IPS DF 6.9 (cell line): Measurements from ENCODE around the gene CLDN12.

Experiments used
- DNase-seq: peaks from one replicate; pipeline ENCODE4 v3.0.0-alpha.2; 2013; ENCODE audit warnings: low read depth, low spot score
- H3K27ac ChIP-seq: one replicate; pipeline ENCODE4 v1.5.1; 2013; ENCODE audit warnings: low read length, control low read depth
- H3K27me3 ChIP-seq: 2 replicates; pipeline ENCODE4 v1.6.1; 2013; ENCODE audit warnings: mild to moderate bottlenecking, low read length; ENCODE audit not compliant: control insufficient read depth, insufficient read depth
- H3K36me3 ChIP-seq: 2 replicates; pipeline ENCODE4 v1.6.1; 2013; ENCODE audit warnings: low read length; ENCODE audit not compliant: control insufficient read depth, insufficient read depth
- H3K4me1 ChIP-seq: 2 replicates; pipeline ENCODE4 v1.6.1; 2013; ENCODE audit warnings: low read length; ENCODE audit not compliant: control insufficient read depth, insufficient read depth
- H3K4me3 ChIP-seq: 2 replicates; pipeline ENCODE4 v1.5.1; 2013; ENCODE audit warnings: mild to moderate bottlenecking, low read length
- H3K9me3 ChIP-seq: 2 replicates; pipeline ENCODE4 v1.6.1; 2013; ENCODE audit warnings: low read length, inconsistent platforms; ENCODE audit not compliant: control insufficient read depth, insufficient read depth
- WGBS: extraction: QIAGEN DNeasy Blood & Tissue Kit; methylation state at CpG from one replicate; pipeline ENCODE4 v1.1.7; 2013; ENCODE audit warnings: mixed read lengths, missing lambda C conversion rate; ENCODE audit not compliant: insufficient read length, insufficient coverage; 5-methylcytosine and 5-hydroxymethylcytosine counted together

Gene CLDN12

GRCh38 chr7:90403174-90404113 lies at the start of gene CLDN12:
TSS of gene CLDN12 (plus strand) at chr7:90403461. CDS start at chr7:90412677, 9,216 bp downstream.
- DNase-seq, result peak; percentile 94
- Histone ChIP-seq H3K27ac (no peak within 1 kb of the TSS), H3K4me3 (peak within 1 kb of the TSS; percentile 62; the same call in 1 of the 2 replicates), H3K9me3 (no peaks in the 10 kb centered on the region), H3K4me1 (no peaks in the 10 kb centered on the region), H3K36me3 (peaks cover 2% of the 10 kb centered on the region; the same call in 1 of the 2 replicates), H3K27me3 (no peaks in the 10 kb centered on the region; the same call in 1 of the 2 replicates)
- no CpG with 5 or more reads among the region's 35 CpGs for WGBS

GRCh38 chr7:90383422-90383821 lies 19.8 kb upstream of the CLDN12 start:
- no peaks in the 10 kb centered on the region for H3K9me3 ChIP-seq
- DNase-seq, result no peak

GRCh38 chr7:90383861-90384260 lies 19.4 kb upstream of the CLDN12 start:
- no peak for DNase-seq
- Histone ChIP-seq H3K4me3 (no peak overlapping the region), H3K27me3 (no peaks in the 10 kb centered on the region), H3K36me3 (no peaks in the 10 kb centered on the region), H3K27ac (no peak overlapping the region), H3K9me3 (no peaks in the 10 kb centered on the region), H3K4me1 (no peaks in the 10 kb centered on the region)
- whole genome bisulfite sequencing, result no CpG with 5 or more reads among the region's 3 CpGs

More at GRCh38 chr7:90383422-90383821, 19.8 kb upstream of the CLDN12 start:
- Histone ChIP-seq H3K36me3 (no peaks in the 10 kb centered on the region), H3K4me1 (no peaks in the 10 kb centered on the region), H3K27ac (no peak overlapping the region), H3K27me3 (no peaks in the 10 kb centered on the region), H3K4me3 (no peak overlapping the region)
- WGBS, result no CpG with 5 or more reads among the region's 1 CpG

GRCh38 chr7:90384433-90384832 lies 18.8 kb upstream of the CLDN12 start:
- Histone ChIP-seq H3K4me1 (no peaks in the 10 kb centered on the region), H3K9me3 (no peaks in the 10 kb centered on the region), H3K4me3 (no peak overlapping the region), H3K36me3 (no peaks in the 10 kb centered on the region), H3K27ac (no peak overlapping the region), H3K27me3 (no peaks in the 10 kb centered on the region)
- no peak for DNase-seq

- Histone ChIP-seq H3K9me3 (no peaks in the 10 kb centered on the region), H3K4me3 (no peak overlapping the region), H3K27ac (no peak overlapping the region), H3K4me1 (no peaks in the 10 kb centered on the region), H3K36me3 (no peaks in the 10 kb centered on the region), H3K27me3 (no peaks in the 10 kb centered on the region)
- WGBS, result no CpG with 5 or more reads among the region's 2 CpGs
- no peak for DNase-seq
Observed at GRCh38 chr7:90387470-90388240, 15.6 kb upstream of the CLDN12 start.

GRCh38 chr7:90390926-90391325 lies 12.3 kb upstream of the CLDN12 start:
- no peaks in the 10 kb centered on the region for H3K9me3 ChIP-seq
- no peak for DNase-seq
- no peak overlapping the region for H3K27ac ChIP-seq
- H3K27me3 ChIP-seq, result no peaks in the 10 kb centered on the region
- H3K4me1 ChIP-seq, result no peaks in the 10 kb centered on the region
- no peak overlapping the region for H3K4me3 ChIP-seq
- H3K36me3 ChIP-seq, result no peaks in the 10 kb centered on the region

- Histone ChIP-seq H3K4me1 (no peaks in the 10 kb centered on the region), H3K27ac (no peak overlapping the region), H3K9me3 (no peaks in the 10 kb centered on the region), H3K36me3 (no peaks in the 10 kb centered on the region), H3K27me3 (no peaks in the 10 kb centered on the region), H3K4me3 (no peak overlapping the region)
- WGBS, result no CpG with 5 or more reads among the region's 5 CpGs
- no peak for DNase-seq
Observed at GRCh38 chr7:90391488-90391887, 11.8 kb upstream of the CLDN12 start.

GRCh38 chr7:90396420-90396819 lies 6.8 kb upstream of the CLDN12 start:
- DNase-seq, result no peak
- no peaks in the 10 kb centered on the region for H3K36me3 ChIP-seq
- H3K27me3 ChIP-seq, result no peaks in the 10 kb centered on the region
- H3K9me3 ChIP-seq, result no peaks in the 10 kb centered on the region
- no peak overlapping the region for H3K4me3 ChIP-seq
- H3K4me1 ChIP-seq, result no peaks in the 10 kb centered on the region
- no peak overlapping the region for H3K27ac ChIP-seq
- WGBS, result no CpG with 5 or more reads among the region's 4 CpGs

- WGBS, result no CpG with 5 or more reads among the region's 4 CpGs
- Histone ChIP-seq H3K4me3 (no peak overlapping the region), H3K27me3 (no peaks in the 10 kb centered on the region; the same call in 1 of the 2 replicates), H3K36me3 (no peaks in the 10 kb centered on the region), H3K9me3 (no peaks in the 10 kb centered on the region), H3K27ac (no peak overlapping the region), H3K4me1 (no peaks in the 10 kb centered on the region)
- DNase-seq, result no peak
Observed at GRCh38 chr7:90401989-90402388, 1.3 kb upstream of the CLDN12 start.

GRCh38 chr7:90402785-90403173 lies 482 bp upstream of the CLDN12 start:
- DNase-seq, result no peak
- Histone ChIP-seq H3K4me3 (peak overlapping the region; percentile 62; the same call in 1 of the 2 replicates), H3K4me1 (no peaks in the 10 kb centered on the region), H3K27me3 (no peaks in the 10 kb centered on the region; the same call in 1 of the 2 replicates), H3K27ac (no peak overlapping the region), H3K9me3 (no peaks in the 10 kb centered on the region), H3K36me3 (peaks cover 2% of the 10 kb centered on the region; the same call in 1 of the 2 replicates)
- WGBS, result no CpG with 5 or more reads among the region's 1 CpG
